ENCODE measurements around the gene TMEM232.
A peak's percentile ranks its signal among the peaks of the same experiment; 100 is the strongest.
"Not testable (repeated sequence)": the region's sequence is repeated elsewhere in the genome, so short reads cannot be mapped to it uniquely, and the experiment has no call there.

The TMEM232 gene

GRCh38 chr5:110625376-110625999, 101.0 kb downstream of the TMEM232 start:
- DNase-seq (ENCODE audit: low read depth): no peak

GRCh38 chr5:110623874-110624273, 102.6 kb downstream of the TMEM232 start:
- DNase-seq (ENCODE audit: low read depth): peak; percentile 26

- DNase-seq (ENCODE audit: low read depth): no peak
Observed at GRCh38 chr5:110618941-110619340, 107.5 kb downstream of the TMEM232 start.

- DNase-seq (ENCODE audit: low read depth): no peak
Observed at GRCh38 chr5:110616009-110616408, 110.5 kb downstream of the TMEM232 start.

- DNase-seq (ENCODE audit: low read depth): no peak
Observed at GRCh38 chr5:110612794-110613247, 113.7 kb downstream of the TMEM232 start.

- no peak for DNase-seq (ENCODE audit: low read depth)
Observed at GRCh38 chr5:110611817-110612216, 114.7 kb downstream of the TMEM232 start.

- no peak for DNase-seq (ENCODE audit: low read depth)
Observed at GRCh38 chr5:110594866-110595265, 131.6 kb downstream of the TMEM232 start.

GRCh38 chr5:110590187-110590586, 136.3 kb downstream of the TMEM232 start:
- peak; percentile 2 for DNase-seq (ENCODE audit: low read depth)

GRCh38 chr5:110588286-110588980, 138.0 kb downstream of the TMEM232 start:
- DNase-seq (ENCODE audit: low read depth): no peak

- DNase-seq (ENCODE audit: low read depth): no peak
Observed at GRCh38 chr5:110580625-110581024, 145.8 kb downstream of the TMEM232 start.

GRCh38 chr5:110572729-110573128, 153.7 kb downstream of the TMEM232 start:
- no peak for DNase-seq (ENCODE audit: low read depth)

- DNase-seq (ENCODE audit: low read depth): no peak
Observed at GRCh38 chr5:110562191-110562590, 164.3 kb downstream of the TMEM232 start.

GRCh38 chr5:110561510-110561909, 165.0 kb downstream of the TMEM232 start:
- no peak for DNase-seq (ENCODE audit: low read depth)

- DNase-seq (ENCODE audit: low read depth): no peak
Observed at GRCh38 chr5:110549301-110549700, 177.2 kb downstream of the TMEM232 start.

- DNase-seq (ENCODE audit: low read depth): no peak
Observed at GRCh38 chr5:110548171-110548570, 178.3 kb downstream of the TMEM232 start.

- no peak for DNase-seq (ENCODE audit: low read depth)
Observed at GRCh38 chr5:110547495-110547894, 179.0 kb downstream of the TMEM232 start.

- DNase-seq (ENCODE audit: low read depth): no peak
Observed at GRCh38 chr5:110545716-110546115, 180.8 kb downstream of the TMEM232 start.

- no peak for DNase-seq (ENCODE audit: low read depth)
Observed at GRCh38 chr5:110544603-110545002, 181.9 kb downstream of the TMEM232 start.

GRCh38 chr5:110542949-110543348, 183.5 kb downstream of the TMEM232 start:
- no peak for DNase-seq (ENCODE audit: low read depth)

- no peak for DNase-seq (ENCODE audit: low read depth)
Observed at GRCh38 chr5:110536120-110537115, 190.1 kb downstream of the TMEM232 start.

- DNase-seq (ENCODE audit: low read depth): not testable (repeated sequence)
Observed at GRCh38 chr5:110535146-110535545, 191.3 kb downstream of the TMEM232 start.

- DNase-seq (ENCODE audit: low read depth): no peak
Observed at GRCh38 chr5:110525762-110526161, 200.7 kb downstream of the TMEM232 start.

Measured in non-pigmented ciliary epithelial cell (primary cell).